HG03039 (cell line): Measurements from ENCODE around the gene NDUFB6.
"Not testable (repeated sequence)": the region's sequence is repeated elsewhere in the genome, so short reads cannot be mapped to it uniquely, and the experiment has no call there.

Source experiments
- ATAC-seq: cut with Tn5 transposase; IDR thresholded peaks from one replicate; pipeline ENCODE4 v1.9.1; 2021; ENCODE audit warnings: mild to moderate bottlenecking, moderate library complexity; ENCODE audit not compliant: unreplicated experiment

NDUFB6 gene

GRCh38 chr9:32572900-32573523 lies at the start of gene NDUFB6:
NDUFB6 (minus strand) TSS chr9:32573159; CDS start chr9:32573060, 99 bp downstream.
- ATAC-seq = peak; percentile 78

DNA sequence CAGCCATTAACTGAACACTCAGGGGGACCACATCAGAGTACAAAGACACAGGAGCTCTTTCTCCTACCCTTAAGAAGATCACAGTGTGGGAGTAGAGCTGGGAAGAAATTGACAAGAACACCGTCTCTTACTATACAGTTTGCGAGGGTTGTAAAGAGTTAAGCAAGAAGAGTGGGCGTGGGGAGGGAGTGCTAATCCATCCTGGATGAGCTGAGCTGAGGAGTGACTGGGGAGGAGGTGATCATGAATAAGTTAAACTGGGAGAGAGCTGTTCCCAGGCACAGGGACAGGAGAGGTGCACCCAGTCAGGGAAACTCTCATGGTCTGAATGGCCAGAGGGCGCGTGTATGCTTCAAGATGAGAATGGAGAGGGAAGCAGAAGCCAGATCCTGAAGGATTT lies 45.3 kb upstream of the NDUFB6 start:
- ATAC-seq = no peak

- ATAC-seq = no peak
These were observed 33.9 kb upstream of the NDUFB6 start for GRCh38 chr9:32606811-32607210.

- no peak for ATAC-seq
These were observed 31.2 kb upstream of the NDUFB6 start for GRCh38 chr9:32603914-32604852.

GRCh38 chr9:32599021-32599420 lies 26.1 kb upstream of the NDUFB6 start:
- ATAC-seq = not testable (repeated sequence)

GRCh38 chr9:32596936-32597335 lies 24.0 kb upstream of the NDUFB6 start:
- ATAC-seq = no peak

GRCh38 chr9:32596096-32596865 lies 23.3 kb upstream of the NDUFB6 start:
- no peak for ATAC-seq

GRCh38 chr9:32590898-32591297 lies 17.9 kb upstream of the NDUFB6 start:
- no peak for ATAC-seq

DNA sequence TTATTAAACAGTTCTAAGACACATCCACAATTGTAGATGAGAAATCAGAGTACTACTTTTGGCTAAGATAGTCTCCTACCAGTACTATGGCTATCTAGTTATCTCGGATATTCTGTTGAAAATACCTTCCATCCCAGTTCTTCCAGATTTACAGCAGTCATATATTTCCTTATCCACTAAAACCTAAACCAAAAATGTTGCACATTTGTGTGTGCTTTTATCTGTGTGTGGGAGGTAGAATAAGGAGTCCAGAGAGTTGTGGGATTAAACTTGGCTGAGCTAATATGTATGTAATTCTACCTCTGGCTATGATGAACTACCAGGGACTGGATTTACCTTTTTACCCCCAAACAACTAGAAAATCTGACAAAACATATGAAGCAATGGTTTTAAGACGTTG lies 17.5 kb upstream of the NDUFB6 start:
- no peak for ATAC-seq

DNA sequence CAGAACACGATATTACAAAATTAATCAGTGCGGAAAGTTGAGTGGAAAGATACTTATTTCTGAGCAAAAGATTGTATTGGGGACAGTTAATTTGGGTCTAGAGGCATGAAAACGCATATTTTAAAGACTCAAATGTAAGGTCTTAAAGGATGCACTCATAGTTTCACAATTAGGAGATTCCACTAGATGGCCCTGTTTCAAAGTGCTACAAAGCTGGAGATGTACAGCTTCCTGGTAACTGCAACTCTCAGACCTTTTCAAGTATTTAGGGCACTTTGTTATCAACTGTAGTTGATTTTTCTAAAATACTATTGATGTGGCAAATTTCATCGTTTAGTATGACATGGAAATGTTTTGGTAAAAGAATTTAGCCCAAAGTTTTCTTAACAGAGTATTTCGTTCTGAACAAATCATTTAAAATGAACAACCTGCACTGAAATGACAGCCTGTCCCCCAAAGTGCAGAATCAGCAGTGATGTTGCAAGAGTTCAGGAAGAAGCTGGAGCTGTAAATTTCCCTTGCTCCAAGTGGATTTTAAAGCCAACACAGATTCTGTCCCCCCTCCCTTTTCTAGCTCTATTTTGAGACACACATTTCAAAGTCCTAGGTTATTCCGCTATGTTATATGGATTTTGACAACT lies 16.2 kb upstream of the NDUFB6 start:
- ATAC-seq = no peak

DNA sequence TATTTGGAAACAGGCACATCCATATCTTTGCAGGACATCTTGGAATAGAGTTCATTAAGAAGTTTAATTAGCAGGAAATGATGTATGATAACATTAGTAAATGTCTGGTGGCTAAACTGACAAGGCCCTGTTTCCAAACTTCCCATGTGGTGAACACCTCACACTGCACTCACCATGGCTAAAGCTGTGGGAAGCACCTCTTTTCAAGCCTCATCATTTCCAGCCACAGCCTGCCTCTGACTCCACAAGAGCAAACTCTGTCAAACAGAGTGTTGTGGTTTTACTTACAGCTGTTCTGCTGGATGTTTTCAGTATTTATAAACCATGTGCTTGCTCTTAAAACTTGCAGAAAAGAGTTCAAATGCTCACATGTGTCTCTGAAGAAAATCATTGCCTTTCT lies 14.9 kb upstream of the NDUFB6 start:
- ATAC-seq = no peak

GRCh38 chr9:32584784-32585183 lies 11.8 kb upstream of the NDUFB6 start:
- ATAC-seq = no peak

- no peak for ATAC-seq
These were observed 8.7 kb upstream of the NDUFB6 start for GRCh38 chr9:32581512-32582143.

GRCh38 chr9:32580631-32581300 lies 7.8 kb upstream of the NDUFB6 start:
- no peak for ATAC-seq

DNA sequence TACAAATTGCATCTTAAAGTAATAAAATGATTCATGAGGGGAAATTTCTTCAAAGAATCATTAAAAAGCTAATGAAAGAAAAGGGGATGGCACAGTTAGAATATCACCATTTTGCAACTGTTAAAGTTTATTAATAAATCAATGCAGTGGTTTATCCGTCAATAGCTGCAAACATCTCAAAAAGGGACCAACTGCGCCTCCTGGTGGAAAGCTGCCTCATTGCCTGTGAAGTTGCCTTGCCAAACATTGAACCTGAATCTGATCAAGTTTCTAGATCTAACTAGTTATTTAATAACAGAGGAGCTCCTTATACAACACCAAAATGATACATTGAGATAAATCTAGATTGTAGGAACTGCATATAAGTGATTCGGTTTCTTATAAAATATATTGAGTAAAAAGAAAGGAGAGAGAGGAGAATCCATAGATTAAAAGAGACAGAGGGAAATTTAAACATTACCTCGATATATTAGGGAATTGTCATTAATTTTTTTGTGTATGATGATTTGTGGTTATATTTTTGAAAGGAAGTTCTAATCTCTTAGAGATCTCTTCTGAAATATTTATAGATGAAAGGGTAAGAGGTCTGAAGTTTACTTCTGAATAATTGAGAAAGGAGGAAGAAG lies 6.9 kb upstream of the NDUFB6 start:
- no peak for ATAC-seq

DNA sequence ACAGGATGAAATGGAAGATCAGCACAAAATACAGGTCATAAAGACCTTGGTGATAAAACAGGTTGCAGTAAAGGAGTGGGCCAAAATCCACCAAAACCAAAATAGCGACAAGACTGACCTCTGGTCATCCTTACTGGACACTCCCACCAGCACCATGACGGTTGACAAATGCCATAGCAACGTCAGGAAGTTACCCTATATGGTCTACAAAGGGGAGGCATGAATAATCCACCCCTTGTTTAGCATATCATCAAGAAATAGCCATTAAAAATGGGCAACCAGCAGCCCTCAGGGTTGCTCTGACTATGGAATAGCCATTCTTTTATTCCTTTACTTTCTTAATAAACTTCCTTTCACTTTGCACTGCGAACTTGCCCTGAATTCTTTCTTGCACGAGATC lies 6.0 kb upstream of the NDUFB6 start:
- no peak for ATAC-seq

DNA sequence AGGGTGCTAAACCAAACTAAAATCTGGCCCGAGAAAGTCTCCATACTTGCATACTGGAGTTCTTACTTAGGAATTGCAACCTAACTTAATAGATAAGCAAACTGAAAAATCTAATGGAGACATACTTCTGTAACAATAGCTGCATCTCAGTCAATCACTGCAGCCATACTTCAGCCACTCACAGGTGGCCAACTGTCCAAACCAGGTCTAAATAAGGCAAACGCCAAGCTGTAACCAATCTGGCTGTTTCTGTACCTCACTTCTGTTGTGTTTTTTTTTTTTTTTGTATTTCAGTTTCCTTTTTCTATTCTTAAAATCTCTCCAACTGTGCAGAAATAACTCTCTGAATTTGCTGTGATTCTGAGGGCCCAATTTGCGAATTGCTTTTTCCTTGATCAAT lies 4.4 kb upstream of the NDUFB6 start:
- no peak for ATAC-seq

GRCh38 chr9:32574858-32575257 lies 1.9 kb upstream of the NDUFB6 start:
- no peak for ATAC-seq

DNA sequence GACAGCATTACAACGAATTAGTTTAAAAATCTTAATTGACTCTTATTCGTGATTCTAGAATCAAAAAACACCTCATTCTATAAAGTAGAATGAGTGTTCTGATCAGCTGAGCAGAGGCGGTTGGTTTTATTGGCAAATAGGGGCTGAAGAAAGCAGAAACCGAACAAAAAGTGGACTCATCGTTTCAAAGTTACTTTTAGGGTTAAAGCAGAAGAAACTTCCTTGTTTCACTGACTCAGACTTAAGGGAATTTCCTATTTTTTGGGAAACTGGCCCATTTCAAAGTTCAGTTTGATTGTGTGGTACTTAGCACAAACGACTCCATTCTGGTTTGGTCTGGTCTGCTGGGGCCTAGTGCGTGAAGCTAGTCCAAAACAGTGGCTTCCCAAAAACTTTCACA lies 862 bp upstream of the NDUFB6 start:
- no peak for ATAC-seq
